Ovary (tissue), 9 donors: ENCODE results near the gene NSMF. TPM values are rescaled to one million over a fixed set of nuclear protein-coding genes. Genes with fewer than 3 reads are reported as not detected.
A peak's percentile ranks its signal among the peaks of the same experiment; 100 is the strongest.

Experiments used
- DNase-seq, 5 donors: peaks; one replicate each; pipeline ENCODE4 v3.0.0-alpha.2; 2019 to 2020
- H3K27ac ChIP-seq, 2 donors: fragments of 200-600 bp; one replicate each; pipeline versions ENCODE4 v1.5.1 to v1.8.0; 2019 to 2022
- H3K27me3 ChIP-seq: fragments of 200-600 bp; one replicate; pipeline ENCODE4 v1.8.0; 2022
- H3K36me3 ChIP-seq: fragments of 200-600 bp; sonication (generic); one replicate; pipeline ENCODE4 v1.5.1; 2019
- H3K4me1 ChIP-seq: one replicate; pipeline ENCODE4 v1.8.1; 2013; ENCODE audit warnings: mild to moderate bottlenecking, moderate library complexity; ENCODE audit not compliant: insufficient read depth
- H3K4me3 ChIP-seq: fragments of 200-600 bp; sonication (generic); one replicate; pipeline ENCODE4 v1.5.1; 2017
- H3K9me3 ChIP-seq, 2 donors: fragments of 200-600 bp in 1 of 2; sonication (generic) in 1 of 2; one replicate each; pipeline versions ENCODE4 v1.5.1 to v1.8.1; 2013 to 2019; ENCODE audit warnings: mild to moderate bottlenecking in 1 of 2, moderate library complexity in 1 of 2
- EP300 ChIP-seq: sonication (generic); formaldehyde crosslinking; IDR thresholded peaks from one replicate; pipeline ENCODE4 v1.6.1; 2017; ENCODE audit warnings: antibody characterized with exemption
- POLR2A ChIP-seq: fragments of 450-650 bp; IDR thresholded peaks from one replicate; pipeline ENCODE4 v1.6.1; 2017; ENCODE audit warnings: antibody characterized with exemption, mild to moderate bottlenecking, moderate library complexity
- WGBS, 3 donors: extraction: QIAGEN DNeasy Blood & Tissue Kit in 1 of 3; methylation state at CpG; one replicate each; pipeline versions ENCODE4 v1.1.5 to v1.1.7; 2013 to 2017; 5-methylcytosine and 5-hydroxymethylcytosine counted together
- intact Hi-C, 4 donors: fragments of 100-400 bp; cut with DNase I; formaldehyde crosslinking; loops; one replicate each; pipeline versions ENCODE4 v1.11.0 to v1.15.1; 2022 to 2023
- polyA plus RNA-seq, 2 donors: library from polyadenylated mRNA; stranded (reverse); fragments of 200-250 nt in 1 of 2; fragments of 350-450 nt in 1 of 2; fragmentation: Illumina TruSeq in 1 of 2; extraction: RNeasy Lipid Tissue Mini Kit (QIAGEN cat#74804) in 1 of 2; gene quantifications; one replicate each; pipeline ENCODE4 v1.2.3, GENCODE V29; 2013 to 2014
- total RNA-seq, 7 donors: library from RNA; depleted of rRNA in 2 of 7; stranded (reverse); fragments of >200 nt in 2 of 7; fragmentation: NEBNext Ultra II Directional in 3 of 7; extraction: Animal tissue kit (Norgen Biotek cat#: 25700) in 3 of 7; gene quantifications; one replicate each; pipeline versions ENCODE4 v1.1.0 to v1.2.4, GENCODE V29; 2016 to 2023
- TF ChIP-seq, protein P1 (sequence below), 3 donors: fragments of 450-650 bp in 2 of 3; fragments of 200-600 bp in 1 of 3; IDR thresholded peaks; one replicate each; pipeline versions ENCODE4 v1.5.1 to v1.8.0; 2016 to 2022; ENCODE audit warnings: antibody characterized with exemption in 3 of 3, mild to moderate bottlenecking in 1 of 3
- donor health status: DM: no; HTN: no; CAD: no; lungs with moderate emphysema.
- donor health status: DM: no; HTN: no; CAD: no.
- donor health status: Bipolar disorder and iron deficiency.
- donor health status: DM: yes; HTN: yes; CAD: no.
- donor health status: DM: no; HTN: no; CAD: no.
- donor health status: DM: yes; HTN: yes; CAD: no.

NSMF gene
- total and polyA plus RNA-seq, 9 donors: 22.9 to 50.3 (median 29.5) TPM

DNA sequence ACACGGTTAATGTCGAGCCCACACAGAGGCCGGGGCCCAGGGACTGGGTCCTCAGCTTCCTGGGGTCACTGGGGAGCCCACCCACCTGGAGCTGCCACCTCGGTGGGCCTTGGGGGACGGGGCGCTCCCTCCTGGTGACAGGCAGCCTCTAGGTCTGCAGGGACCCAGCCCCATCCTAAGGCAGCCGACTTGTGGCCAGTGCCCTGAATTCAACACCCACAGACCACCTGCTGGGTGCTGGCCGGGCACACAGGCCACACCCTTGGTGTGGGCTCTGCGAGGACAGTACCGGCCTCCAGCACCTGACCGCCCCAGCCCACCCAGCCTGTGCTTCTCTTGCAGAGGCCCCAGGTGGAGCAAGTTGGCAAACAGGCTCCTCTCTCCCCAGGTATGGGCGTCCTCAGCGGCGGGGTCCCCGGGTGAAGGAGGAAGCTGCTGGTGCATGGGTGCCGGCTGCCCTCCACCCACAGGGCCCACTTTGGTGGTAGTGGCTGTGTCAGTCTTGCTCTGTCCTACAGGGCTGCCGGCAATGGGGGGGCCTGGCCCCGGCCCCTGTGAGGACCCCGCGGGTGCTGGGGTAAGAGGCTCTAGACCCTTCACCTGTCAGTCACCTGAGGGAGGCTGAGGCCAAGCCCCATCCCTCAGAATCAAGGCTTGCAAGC lies 26.3 kb downstream of the NSMF start:
- peaks cover 13% of the 10 kb centered on the region for H3K4me1 ChIP-seq
- DNase-seq: peak in 2 of 5 donors; percentile 27 to 36
- H3K36me3 ChIP-seq: no peaks in the 10 kb centered on the region
- no peak overlapping the region for H3K4me3 ChIP-seq
- H3K27me3 ChIP-seq: no peaks in the 10 kb centered on the region
- H3K27ac ChIP-seq: no peak overlapping the region
- H3K9me3 ChIP-seq: no peaks in the 10 kb centered on the region
- TF ChIP-seq, protein P1, sequence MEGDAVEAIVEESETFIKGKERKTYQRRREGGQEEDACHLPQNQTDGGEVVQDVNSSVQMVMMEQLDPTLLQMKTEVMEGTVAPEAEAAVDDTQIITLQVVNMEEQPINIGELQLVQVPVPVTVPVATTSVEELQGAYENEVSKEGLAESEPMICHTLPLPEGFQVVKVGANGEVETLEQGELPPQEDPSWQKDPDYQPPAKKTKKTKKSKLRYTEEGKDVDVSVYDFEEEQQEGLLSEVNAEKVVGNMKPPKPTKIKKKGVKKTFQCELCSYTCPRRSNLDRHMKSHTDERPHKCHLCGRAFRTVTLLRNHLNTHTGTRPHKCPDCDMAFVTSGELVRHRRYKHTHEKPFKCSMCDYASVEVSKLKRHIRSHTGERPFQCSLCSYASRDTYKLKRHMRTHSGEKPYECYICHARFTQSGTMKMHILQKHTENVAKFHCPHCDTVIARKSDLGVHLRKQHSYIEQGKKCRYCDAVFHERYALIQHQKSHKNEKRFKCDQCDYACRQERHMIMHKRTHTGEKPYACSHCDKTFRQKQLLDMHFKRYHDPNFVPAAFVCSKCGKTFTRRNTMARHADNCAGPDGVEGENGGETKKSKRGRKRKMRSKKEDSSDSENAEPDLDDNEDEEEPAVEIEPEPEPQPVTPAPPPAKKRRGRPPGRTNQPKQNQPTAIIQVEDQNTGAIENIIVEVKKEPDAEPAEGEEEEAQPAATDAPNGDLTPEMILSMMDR (IDR thresholded peaks at IDR 0.05): no peak
- TF ChIP-seq EP300 (no peak), POLR2A (no peak)
- intact Hi-C loops: no loop called here
- WGBS, 3 donors: 91 to 92% (median 91%) methylated on average over 11 to 20 of the region's 20 CpGs

GRCh38 chr9:137431416-137431931 lies 27.7 kb downstream of the NSMF start:
- H3K4me3 ChIP-seq: no peak overlapping the region
- no peaks in the 10 kb centered on the region for H3K36me3 ChIP-seq
- no peaks in the 10 kb centered on the region for H3K27me3 ChIP-seq
- TF ChIP-seq EP300 (no peak), POLR2A (no peak)
- TF ChIP-seq, protein P1 (IDR thresholded peaks at IDR 0.05): no peak
- WGBS, 3 donors: 80 to 89% (median 86%) methylated on average over 20 to 21 of the region's 21 CpGs
- DNase-seq: peak in 2 of 5 donors; percentile 22 to 40
- no peaks in the 10 kb centered on the region for H3K9me3 ChIP-seq
- intact Hi-C loops: no loop called here
- peaks cover 13% of the 10 kb centered on the region for H3K4me1 ChIP-seq
- no peak overlapping the region for H3K27ac ChIP-seq

- no peaks in the 10 kb centered on the region for H3K9me3 ChIP-seq
- peak in 2 of 5 donors; percentile 28 to 32 for DNase-seq
- H3K36me3 ChIP-seq: no peaks in the 10 kb centered on the region
- H3K4me1 ChIP-seq: peaks cover 7% of the 10 kb centered on the region
- no peak for TF ChIP-seq POLR2A
- TF ChIP-seq, protein P1 (IDR thresholded peaks at IDR 0.05): no peak
- no peak for TF ChIP-seq EP300
- no peak overlapping the region for H3K27ac ChIP-seq
- no peak overlapping the region for H3K4me3 ChIP-seq
- 72 to 86% (median 74%) methylated on average over 21 to 27 of the region's 27 CpGs for WGBS, 3 donors
- no peaks in the 10 kb centered on the region for H3K27me3 ChIP-seq
- intact Hi-C loops: no loop called here
These were observed 28.3 kb downstream of the NSMF start for GRCh38 chr9:137430723-137431415.

- Histone ChIP-seq H3K27me3 (no peaks in the 10 kb centered on the region), H3K9me3 (no peaks in the 10 kb centered on the region), H3K27ac (peak overlapping the region in 1 of 2 donors; percentile 0), H3K36me3 (no peaks in the 10 kb centered on the region), H3K4me3 (no peak overlapping the region), H3K4me1 (peaks cover 6% of the 10 kb centered on the region)
- TF ChIP-seq POLR2A (no peak), EP300 (no peak)
- TF ChIP-seq, protein P1 (IDR thresholded peaks at IDR 0.05): no peak
- intact Hi-C loops: no loop called here
- 20 to 39% (median 28%) methylated on average over 16 to 34 of the region's 34 CpGs for WGBS, 3 donors
- peak in 4 of 5 donors; percentile 24 to 70 (median 66) for DNase-seq
These were observed 29.0 kb downstream of the NSMF start for GRCh38 chr9:137429974-137430722.
